Liver (tissue), 9 donors: ENCODE measurements around the gene PTPN22. TPM values are rescaled to one million over a fixed set of nuclear protein-coding genes. Genes with fewer than 3 reads are reported as not detected.
A peak's percentile ranks its signal among the peaks of the same experiment; 100 is the strongest.

Source experiments
- DNase-seq: peaks from one replicate; pipeline ENCODE4 v3.0.0-alpha.2; 2017; ENCODE audit warnings: low spot score
- H3K27ac ChIP-seq, 2 donors: one replicate each; pipeline ENCODE4 v1.7.0; 2013; ENCODE audit warnings: inconsistent platforms in 2 of 2, low read length in 2 of 2, control low read depth in 1 of 2, low read depth in 1 of 2, mild to moderate bottlenecking in 1 of 2
- H3K27me3 ChIP-seq, 4 donors: one replicate each; pipeline versions ENCODE4 v1.6.1 to v1.7.0; 2013; ENCODE audit warnings: low read length in 3 of 4, inconsistent platforms in 1 of 4, mild to moderate bottlenecking in 1 of 4, moderate library complexity in 1 of 4; ENCODE audit not compliant: control insufficient read depth in 4 of 4, insufficient read depth in 4 of 4
- H3K36me3 ChIP-seq, 4 donors: one replicate each; pipeline versions ENCODE4 v1.6.1 to v1.7.0; 2013; ENCODE audit warnings: low read length in 3 of 4, mild to moderate bottlenecking in 3 of 4, low read depth in 1 of 4, moderate library complexity in 1 of 4; ENCODE audit not compliant: control insufficient read depth in 4 of 4, insufficient read depth in 3 of 4
- H3K4me1 ChIP-seq, 4 donors: one replicate each; pipeline versions ENCODE4 v1.6.1 to v1.7.0; 2013; ENCODE audit warnings: low read length in 3 of 4, mild to moderate bottlenecking in 3 of 4, moderate library complexity in 1 of 4; ENCODE audit not compliant: control insufficient read depth in 4 of 4, insufficient read depth in 4 of 4
- H3K4me3 ChIP-seq, 3 donors: one replicate each; pipeline versions ENCODE4 v1.6.1 to v1.7.0; 2013; ENCODE audit warnings: low read length in 3 of 3, control low read depth in 1 of 3, low read depth in 1 of 3, mild to moderate bottlenecking in 1 of 3
- H3K9ac ChIP-seq, 2 donors: one replicate each; pipeline ENCODE4 v1.7.0; 2013; ENCODE audit warnings: low read length in 2 of 2, mild to moderate bottlenecking in 2 of 2, moderate library complexity in 2 of 2, control low read depth in 1 of 2, low read depth in 1 of 2
- H3K9me3 ChIP-seq, 4 donors: one replicate each; pipeline versions ENCODE4 v1.6.1 to v1.7.0; 2013; ENCODE audit warnings: low read length in 3 of 4; ENCODE audit not compliant: control insufficient read depth in 4 of 4
- EGR1 ChIP-seq, 2 donors: IDR thresholded peaks; 2 replicates each; pipeline ENCODE4 v1.6.1; 2016 to 2018; ENCODE audit warnings: antibody characterized with exemption in 2 of 2, low read depth in 2 of 2
- FOXA1 ChIP-seq: IDR thresholded peaks from 2 replicates; pipeline ENCODE4 v1.6.1; 2016; ENCODE audit warnings: antibody characterized with exemption
- HNF4A ChIP-seq, 2 donors: conservative IDR thresholded peaks; 2 replicates each; pipeline ENCODE4 v1.6.1; 2016; ENCODE audit warnings: antibody characterized with exemption in 2 of 2, mild to moderate bottlenecking in 2 of 2
- JUND ChIP-seq, 2 donors: IDR thresholded peaks; 2 replicates each; pipeline ENCODE4 v1.6.1; 2016; ENCODE audit warnings: antibody characterized with exemption in 2 of 2
- RXRA ChIP-seq, 2 donors: IDR thresholded peaks; 2 replicates each; pipeline ENCODE4 v1.6.1; 2017 to 2018; ENCODE audit warnings: antibody characterized with exemption in 2 of 2, mild to moderate bottlenecking in 1 of 2
- SP1 ChIP-seq: IDR thresholded peaks from 2 replicates; pipeline ENCODE4 v1.6.1; 2018; ENCODE audit warnings: antibody characterized with exemption, mild to moderate bottlenecking
- TAF1 ChIP-seq: conservative IDR thresholded peaks from 2 replicates; pipeline ENCODE4 v1.6.1; 2016; ENCODE audit warnings: antibody characterized with exemption, mild to moderate bottlenecking
- YY1 ChIP-seq: IDR thresholded peaks from 2 replicates; pipeline ENCODE4 v1.6.1; 2016; ENCODE audit warnings: antibody characterized with exemption, mild to moderate bottlenecking
- WGBS: extraction: QIAGEN DNeasy Blood & Tissue Kit; methylation state at CpG from one replicate; pipeline ENCODE4 v1.1.7; 2013; 5-methylcytosine and 5-hydroxymethylcytosine counted together
- polyA plus RNA-seq, 2 donors: library from polyadenylated mRNA; stranded (reverse) in 1 of 2; unstranded in 1 of 2; fragments of 200-250 nt in 1 of 2; fragments of >200 nt in 1 of 2; fragmentation: Nextera tagmentation in 1 of 2; extraction: Ambion mirVana in 1 of 2; gene quantifications; one replicate each; pipeline versions ENCODE4 v1.2.1 to v1.2.3, GENCODE V29; 2013 to 2015
- total RNA-seq, 2 donors: library from RNA; depleted of rRNA; stranded (reverse); fragments of >200 nt; gene quantifications; one replicate each; pipeline ENCODE4 v1.2.3, GENCODE V29; 2014
- TF ChIP-seq, protein P1 (sequence below): IDR thresholded peaks from 2 replicates; pipeline ENCODE4 v1.6.1; 2016; ENCODE audit warnings: antibody characterized with exemption
- TF ChIP-seq, protein P2 (sequence below): fragments of 150-350 bp; IDR thresholded peaks from 2 replicates; pipeline ENCODE4 v1.5.1; 2017; ENCODE audit warnings: improper control_type of control experiment, low read depth, low read length; ENCODE audit not compliant: missing input control
- TF ChIP-seq, protein P3 (sequence below): IDR thresholded peaks from 2 replicates; pipeline ENCODE4 v1.6.1; 2016; ENCODE audit warnings: antibody characterized with exemption
- TF ChIP-seq, protein P4 (sequence below): IDR thresholded peaks from 2 replicates; pipeline ENCODE4 v1.6.1; 2016; ENCODE audit warnings: antibody characterized with exemption, mild to moderate bottlenecking
- donor health status: healthy.
- donor health status: healthy.
- donor health status: healthy.
- donor health status: healthy.
- donor health status: healthy.

PTPN22 gene
- total RNA-seq: 1 to 10 TPM; 1.5 to 1.9 TPM
- polyA plus RNA-seq: under 1 TPM; 0.24 to 0.54 TPM

DNA sequence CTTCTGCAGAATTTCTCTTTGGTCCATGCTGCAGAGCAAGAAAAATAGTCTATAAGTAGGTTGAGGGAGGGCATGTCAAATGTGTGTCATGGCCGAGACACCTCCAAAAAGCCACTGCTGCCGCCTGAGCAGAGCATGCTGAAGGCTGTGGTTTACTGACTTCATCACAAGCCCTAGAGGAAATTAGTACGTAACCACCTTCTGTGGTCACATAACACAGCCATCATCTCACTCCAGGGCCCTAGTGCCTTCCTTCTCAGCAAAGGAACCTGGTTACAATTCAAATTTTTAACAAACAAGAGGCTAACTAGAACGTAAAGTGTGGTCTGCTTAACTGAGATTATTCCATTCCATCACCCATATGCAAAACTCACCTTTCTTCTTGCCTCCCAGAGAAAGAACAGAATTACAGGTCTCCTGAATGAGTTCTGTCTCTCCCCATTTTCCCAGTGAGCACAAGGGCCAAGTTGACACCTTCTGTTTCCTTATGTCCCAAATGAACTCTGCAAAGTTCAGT is at the start of gene PTPN22:
PTPN22 (minus strand) TSS at position 116 of the 517 bp plus-strand sequence.
- Histone ChIP-seq H3K9ac (peak within 1 kb of the TSS in 1 of 2 donors; percentile 42), H3K4me1 (no peaks in the 10 kb centered on the region), H3K9me3 (no peaks in the 10 kb centered on the region), H3K27me3 (no peaks in the 10 kb centered on the region), H3K27ac (peak within 1 kb of the TSS; percentile 32 to 46), H3K36me3 (no peaks in the 10 kb centered on the region), H3K4me3 (peak within 1 kb of the TSS in 1 of 3 donors; percentile 11)
- TF ChIP-seq RXRA (IDR thresholded peaks at IDR 0.05): no peak
- no peak for DNase-seq
- 82% methylated on average over 4 of the region's 4 CpGs for WGBS

DNA sequence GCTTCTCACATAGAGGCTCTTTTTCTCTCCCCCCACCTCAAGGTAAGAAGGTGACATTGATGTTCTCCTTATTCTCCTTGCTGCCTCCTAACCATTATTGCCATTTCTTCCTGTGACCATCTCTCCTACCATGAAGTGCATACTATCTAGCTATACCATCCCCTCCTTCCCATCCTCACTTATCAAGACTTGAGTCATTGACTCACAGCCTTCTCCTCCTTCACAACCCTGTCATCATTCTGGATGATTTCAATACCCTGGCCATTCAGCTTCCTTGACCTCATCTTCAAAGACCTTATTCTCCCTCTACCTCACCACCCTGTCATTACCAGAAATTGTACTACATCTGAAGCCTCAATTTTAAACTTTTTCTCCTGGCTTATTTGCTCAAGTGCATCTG is 46.7 kb upstream of the PTPN22 start:
- H3K27ac ChIP-seq: no peak overlapping the region
- H3K27me3 ChIP-seq: no peaks in the 10 kb centered on the region
- H3K4me3 ChIP-seq: no peak overlapping the region
- H3K9ac ChIP-seq: no peak overlapping the region
- H3K36me3 ChIP-seq: no peaks in the 10 kb centered on the region
- H3K9me3 ChIP-seq: no peaks in the 10 kb centered on the region
- DNase-seq: no peak
- no peaks in the 10 kb centered on the region for H3K4me1 ChIP-seq
- no peak for TF ChIP-seq TAF1
- no peak for TF ChIP-seq YY1
- TF ChIP-seq, protein P1, sequence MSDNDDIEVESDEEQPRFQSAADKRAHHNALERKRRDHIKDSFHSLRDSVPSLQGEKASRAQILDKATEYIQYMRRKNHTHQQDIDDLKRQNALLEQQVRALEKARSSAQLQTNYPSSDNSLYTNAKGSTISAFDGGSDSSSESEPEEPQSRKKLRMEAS: no peak
- TF ChIP-seq, protein P2, sequence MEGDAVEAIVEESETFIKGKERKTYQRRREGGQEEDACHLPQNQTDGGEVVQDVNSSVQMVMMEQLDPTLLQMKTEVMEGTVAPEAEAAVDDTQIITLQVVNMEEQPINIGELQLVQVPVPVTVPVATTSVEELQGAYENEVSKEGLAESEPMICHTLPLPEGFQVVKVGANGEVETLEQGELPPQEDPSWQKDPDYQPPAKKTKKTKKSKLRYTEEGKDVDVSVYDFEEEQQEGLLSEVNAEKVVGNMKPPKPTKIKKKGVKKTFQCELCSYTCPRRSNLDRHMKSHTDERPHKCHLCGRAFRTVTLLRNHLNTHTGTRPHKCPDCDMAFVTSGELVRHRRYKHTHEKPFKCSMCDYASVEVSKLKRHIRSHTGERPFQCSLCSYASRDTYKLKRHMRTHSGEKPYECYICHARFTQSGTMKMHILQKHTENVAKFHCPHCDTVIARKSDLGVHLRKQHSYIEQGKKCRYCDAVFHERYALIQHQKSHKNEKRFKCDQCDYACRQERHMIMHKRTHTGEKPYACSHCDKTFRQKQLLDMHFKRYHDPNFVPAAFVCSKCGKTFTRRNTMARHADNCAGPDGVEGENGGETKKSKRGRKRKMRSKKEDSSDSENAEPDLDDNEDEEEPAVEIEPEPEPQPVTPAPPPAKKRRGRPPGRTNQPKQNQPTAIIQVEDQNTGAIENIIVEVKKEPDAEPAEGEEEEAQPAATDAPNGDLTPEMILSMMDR: no peak
- no peak for TF ChIP-seq FOXA1
- no peak for TF ChIP-seq RXRA (IDR thresholded peaks at IDR 0.05)
- TF ChIP-seq EGR1 (IDR thresholded peaks at IDR 0.05; ENCODE audit: low read depth in 2 of 2): no peak
- TF ChIP-seq, protein P3, sequence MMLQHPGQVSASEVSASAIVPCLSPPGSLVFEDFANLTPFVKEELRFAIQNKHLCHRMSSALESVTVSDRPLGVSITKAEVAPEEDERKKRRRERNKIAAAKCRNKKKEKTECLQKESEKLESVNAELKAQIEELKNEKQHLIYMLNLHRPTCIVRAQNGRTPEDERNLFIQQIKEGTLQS: no peak
- no peak for TF ChIP-seq SP1
- TF ChIP-seq HNF4A (conservative IDR thresholded peaks at IDR 0.05): no peak
- TF ChIP-seq, protein P4, sequence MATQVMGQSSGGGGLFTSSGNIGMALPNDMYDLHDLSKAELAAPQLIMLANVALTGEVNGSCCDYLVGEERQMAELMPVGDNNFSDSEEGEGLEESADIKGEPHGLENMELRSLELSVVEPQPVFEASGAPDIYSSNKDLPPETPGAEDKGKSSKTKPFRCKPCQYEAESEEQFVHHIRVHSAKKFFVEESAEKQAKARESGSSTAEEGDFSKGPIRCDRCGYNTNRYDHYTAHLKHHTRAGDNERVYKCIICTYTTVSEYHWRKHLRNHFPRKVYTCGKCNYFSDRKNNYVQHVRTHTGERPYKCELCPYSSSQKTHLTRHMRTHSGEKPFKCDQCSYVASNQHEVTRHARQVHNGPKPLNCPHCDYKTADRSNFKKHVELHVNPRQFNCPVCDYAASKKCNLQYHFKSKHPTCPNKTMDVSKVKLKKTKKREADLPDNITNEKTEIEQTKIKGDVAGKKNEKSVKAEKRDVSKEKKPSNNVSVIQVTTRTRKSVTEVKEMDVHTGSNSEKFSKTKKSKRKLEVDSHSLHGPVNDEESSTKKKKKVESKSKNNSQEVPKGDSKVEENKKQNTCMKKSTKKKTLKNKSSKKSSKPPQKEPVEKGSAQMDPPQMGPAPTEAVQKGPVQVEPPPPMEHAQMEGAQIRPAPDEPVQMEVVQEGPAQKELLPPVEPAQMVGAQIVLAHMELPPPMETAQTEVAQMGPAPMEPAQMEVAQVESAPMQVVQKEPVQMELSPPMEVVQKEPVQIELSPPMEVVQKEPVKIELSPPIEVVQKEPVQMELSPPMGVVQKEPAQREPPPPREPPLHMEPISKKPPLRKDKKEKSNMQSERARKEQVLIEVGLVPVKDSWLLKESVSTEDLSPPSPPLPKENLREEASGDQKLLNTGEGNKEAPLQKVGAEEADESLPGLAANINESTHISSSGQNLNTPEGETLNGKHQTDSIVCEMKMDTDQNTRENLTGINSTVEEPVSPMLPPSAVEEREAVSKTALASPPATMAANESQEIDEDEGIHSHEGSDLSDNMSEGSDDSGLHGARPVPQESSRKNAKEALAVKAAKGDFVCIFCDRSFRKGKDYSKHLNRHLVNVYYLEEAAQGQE: no peak
- TF ChIP-seq JUND (IDR thresholded peaks at IDR 0.05): no peak
